GM12878 (cell line): Measurements from ENCODE around the gene C1GALT1C1L. TPM values are rescaled to one million over a fixed set of nuclear protein-coding genes. Genes with fewer than 3 reads are reported as not detected.

Source experiments
- ATAC-seq: fragments of 200-7000 bp; cut with Tn5 transposase; 3 replicates; pipeline ENCODE4 v1.9.1; 2020; ENCODE audit warnings: mild to moderate bottlenecking, moderate library complexity
- BruUV-seq: library from RNA; stranded (reverse); fragments of 400-500 nt; replicated peaks from 2 replicates; lab custom pipeline; 2021; lab: Mats Ljungman, UMichigan
- CTCF ChIA-PET: fragments of 300-600 bp; sonication (Branson Sonifier 250); formaldehyde crosslinking; extraction: SDS; loops from one replicate; lab custom pipeline; 2021; ENCODE audit warnings: inconsistent platforms; lab: Yijun Ruan, JAX
- POLR2A ChIA-PET: fragments of 350-600 bp; formaldehyde crosslinking; extraction: SDS; loops from one replicate; lab custom pipeline; 2021; ENCODE audit warnings: inconsistent platforms; lab: Charles Lee
- RAD21 ChIA-PET: fragments of 300-600 bp; sonication (Branson Sonifier 250); formaldehyde crosslinking; loops from one replicate; lab custom pipeline; 2023; ENCODE audit warnings: antibody characterized with exemption; ENCODE audit not compliant: unreplicated experiment; lab: Charles Lee
- SMC1A ChIA-PET: fragments of 300-600 bp; sonication (Branson Sonifier 250); formaldehyde crosslinking; loops from one replicate; lab custom pipeline; 2023; ENCODE audit not compliant: unreplicated experiment, uncharacterized antibody; lab: Charles Lee
- DNase-seq: peaks from one replicate; pipeline ENCODE4 v3.0.0-alpha.2; 2011; ENCODE audit warnings: low read depth, low spot score
- FAIRE-seq: peaks from 3 replicates; lab custom pipeline; 2011; peaks lifted over from hg19 to GRCh38; lab: Jason Lieb, UNC
- H2AFZ ChIP-seq: 2 replicates; pipeline ENCODE4 v1.6.0; 2011; ENCODE audit warnings: low read depth, low read length, control low read depth; ENCODE audit not compliant: control insufficient read depth
- H3K27ac ChIP-seq: 2 replicates; pipeline ENCODE4 v1.5.1; 2011; ENCODE audit warnings: control low read depth; ENCODE audit not compliant: control insufficient read depth, insufficient read depth
- H3K27me3 ChIP-seq, 2 experiments: replicated peaks in 1 of 2; 2 replicates each; pipeline versions ENCODE4 v1.6.0 to v1.6.1; 2011; ENCODE audit warnings: low read length in 1 of 2; ENCODE audit not compliant: control insufficient read depth in 2 of 2, insufficient read depth in 2 of 2
- H3K36me3 ChIP-seq, 2 experiments: 2 replicates each; pipeline ENCODE4 v1.5.1; 2011; ENCODE audit warnings: low read length in 1 of 2; ENCODE audit not compliant: control insufficient read depth in 2 of 2, insufficient read depth in 2 of 2
- H3K4me1 ChIP-seq: 2 replicates; pipeline ENCODE4 v1.6.1; 2011; ENCODE audit warnings: mild to moderate bottlenecking, low read length, moderate library complexity, mixed read lengths; ENCODE audit not compliant: control insufficient read depth, insufficient read depth
- H3K4me2 ChIP-seq: 2 replicates; pipeline ENCODE4 v1.6.0; 2011; ENCODE audit warnings: control low read depth; ENCODE audit not compliant: control insufficient read depth, insufficient read depth
- H3K4me3 ChIP-seq: fragments of 200-600 bp; sonication (generic); 2 replicates; pipeline ENCODE4 v1.5.1; 2016
- H3K79me2 ChIP-seq: 2 replicates; pipeline ENCODE4 v1.6.0; 2011; ENCODE audit warnings: low read length; ENCODE audit not compliant: control insufficient read depth, insufficient read depth
- H3K9ac ChIP-seq: 2 replicates; pipeline ENCODE4 v1.8.0; 2011; ENCODE audit warnings: low read length, control low read depth, mixed read lengths; ENCODE audit not compliant: control insufficient read depth, insufficient read depth
- H3K9me3 ChIP-seq: replicated peaks from 3 replicates; pipeline ENCODE4 v1.5.1; 2011; ENCODE audit warnings: mild to moderate bottlenecking, low read length; ENCODE audit not compliant: control insufficient read depth, insufficient read depth
- H4K20me1 ChIP-seq: 2 replicates; pipeline ENCODE4 v1.6.0; 2011; ENCODE audit not compliant: control insufficient read depth, insufficient read depth
- MTA2 ChIP-seq: fragments of 450-650 bp; IDR thresholded peaks from 2 replicates; pipeline ENCODE4 v1.6.1; 2016; ENCODE audit warnings: low read depth, mild to moderate bottlenecking, moderate library complexity
- RBBP5 ChIP-seq: fragments of 200-600 bp; sonication (generic); conservative IDR thresholded peaks from 2 replicates; pipeline ENCODE4 v1.6.1; 2016
- SMARCA5 ChIP-seq: fragments of 450-650 bp; IDR thresholded peaks from 2 replicates; pipeline ENCODE4 v1.6.1; 2017; ENCODE audit warnings: mild to moderate bottlenecking
- SUPT20H ChIP-seq: IDR thresholded peaks from 2 replicates; pipeline ENCODE4 v1.6.1; 2011; ENCODE audit warnings: low read depth, mild to moderate bottlenecking, low read length, moderate library complexity, borderline replicate concordance; ENCODE audit not compliant: control insufficient read depth
- WRNIP1 ChIP-seq: IDR thresholded peaks from 2 replicates; pipeline ENCODE4 v1.6.1; 2011; ENCODE audit warnings: low read depth, low read length, improper control_type of control experiment, borderline replicate concordance
- ZZZ3 ChIP-seq: IDR thresholded peaks from 2 replicates; pipeline ENCODE4 v1.6.1; 2011; ENCODE audit warnings: low read depth; ENCODE audit not compliant: control insufficient read depth, insufficient read length
- WGBS: methylation state at CpG from one replicate; pipeline ENCODE4 v1.1.6; 2016; ENCODE audit warnings: low lambda C conversion rate; ENCODE audit not compliant: insufficient replicate concordance, insufficient coverage; ENCODE audit errors: missing lambda C conversion rate; 5-methylcytosine and 5-hydroxymethylcytosine counted together
- in situ Hi-C: fragments of 300-500 bp; cut with MboI; formaldehyde crosslinking; loops from 9 replicates; pipeline ENCODE4 v1.14.3; 2018; ENCODE audit warnings: mixed read lengths
- intact Hi-C: fragments of 100-400 bp; cut with micrococcal nuclease; formaldehyde crosslinking; loops from one replicate; pipeline ENCODE4 v1.14.2; 2022; ENCODE audit not compliant: unreplicated experiment
- polyA plus RNA-seq, 11 experiments: library from polyadenylated mRNA; depleted of rRNA in 4 of 11; unstranded in 6 of 11; stranded (reverse) in 5 of 11; fragments of >200 nt; fragmentation: Nextera tagmentation in 4 of 11; fragmentation: Illumina TruSeq in 1 of 11; extraction: Ambion mirVana in 4 of 11; extraction: Trizol in 1 of 11; gene quantifications; 1 replicate in 1 of 11; 2 replicates in 10 of 11; pipeline versions ENCODE4 v1.2.1 to v1.2.3, GENCODE V29; 2011 to 2016; ENCODE audit warnings: inconsistent platforms in 2 of 11, missing spikeins in 2 of 11, low read depth in 1 of 11
- total RNA-seq, 4 experiments: library from RNA; depleted of rRNA in 3 of 4; stranded (reverse); fragments of >200 nt in 3 of 4; fragmentation: Illumina TruSeq in 1 of 4; extraction: Trizol in 1 of 4; gene quantifications; 2 replicates each; pipeline versions ENCODE4 v1.2.1 to v1.2.3, GENCODE V29; 2013 to 2021
- TF ChIP-seq, protein P1 (sequence below): fragments of 450-650 bp; IDR thresholded peaks from 2 replicates; pipeline ENCODE4 v1.6.1; 2018; ENCODE audit warnings: borderline replicate concordance, mild to moderate bottlenecking; ENCODE audit not compliant: partially characterized antibody
- TF ChIP-seq, protein P2 (sequence below): fragments of 450-650 bp; IDR thresholded peaks from 2 replicates; pipeline ENCODE4 v1.6.1; 2017; ENCODE audit warnings: antibody characterized with exemption, mild to moderate bottlenecking, moderate library complexity
- TF ChIP-seq, protein P3 (sequence below): IDR thresholded peaks from 2 replicates; pipeline ENCODE4 v1.6.1; 2011; ENCODE audit warnings: mild to moderate bottlenecking, low read depth, low read length, moderate library complexity; ENCODE audit not compliant: insufficient replicate concordance
- TF ChIP-seq, protein P4 (sequence below): IDR thresholded peaks from 2 replicates; pipeline ENCODE4 v1.6.1; 2012; ENCODE audit warnings: low read depth, low read length, improper control_type of control experiment

Gene C1GALT1C1L
- total and polyA plus RNA-seq, 10 of the 15 experiments (the other 5 are each of a cell fraction or from before 2014, with no cell fraction given) = not detected

DNA sequence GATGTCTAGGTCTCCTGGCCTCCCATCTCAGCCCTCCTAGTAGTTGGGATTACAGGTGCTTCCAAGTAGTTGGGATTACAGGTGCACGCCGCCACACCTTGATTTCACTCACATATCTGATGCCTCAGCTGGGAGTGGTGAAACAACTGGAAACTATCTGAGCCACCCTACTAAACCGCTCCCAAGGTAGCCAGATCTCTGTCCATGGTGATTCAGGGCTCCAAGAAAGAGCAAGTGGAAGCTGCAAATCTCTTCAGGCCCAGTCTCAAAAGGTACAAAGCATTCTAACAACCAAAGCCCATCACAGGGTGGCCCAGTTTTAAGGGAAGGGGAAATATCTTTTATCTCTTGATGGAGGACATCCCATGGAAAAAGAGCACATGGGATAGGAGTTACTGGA is 19.0 kb downstream of the C1GALT1C1L start:
- BruUV-seq = no TSS peak
- H2AFZ ChIP-seq = no peak overlapping the region
- no peaks in the 10 kb centered on the region for H4K20me1 ChIP-seq
- no peak overlapping the region for H3K4me2 ChIP-seq
- H3K4me1 ChIP-seq = no peaks in the 10 kb centered on the region
- RAD21 ChIA-PET = no interaction called here
- intact Hi-C loops = no loop called here
- ATAC-seq (no peak), DNase-seq (no peak), FAIRE-seq (no peak)
- no peaks in the 10 kb centered on the region for H3K79me2 ChIP-seq
- POLR2A ChIA-PET = no interaction called here
- in situ Hi-C loops = no loop called here
- no peak overlapping the region for H3K27ac ChIP-seq
- H3K4me3 ChIP-seq = no peak overlapping the region
- 60% methylated on average over 3 of the region's 3 CpGs for WGBS
- TF ChIP-seq, protein P1, sequence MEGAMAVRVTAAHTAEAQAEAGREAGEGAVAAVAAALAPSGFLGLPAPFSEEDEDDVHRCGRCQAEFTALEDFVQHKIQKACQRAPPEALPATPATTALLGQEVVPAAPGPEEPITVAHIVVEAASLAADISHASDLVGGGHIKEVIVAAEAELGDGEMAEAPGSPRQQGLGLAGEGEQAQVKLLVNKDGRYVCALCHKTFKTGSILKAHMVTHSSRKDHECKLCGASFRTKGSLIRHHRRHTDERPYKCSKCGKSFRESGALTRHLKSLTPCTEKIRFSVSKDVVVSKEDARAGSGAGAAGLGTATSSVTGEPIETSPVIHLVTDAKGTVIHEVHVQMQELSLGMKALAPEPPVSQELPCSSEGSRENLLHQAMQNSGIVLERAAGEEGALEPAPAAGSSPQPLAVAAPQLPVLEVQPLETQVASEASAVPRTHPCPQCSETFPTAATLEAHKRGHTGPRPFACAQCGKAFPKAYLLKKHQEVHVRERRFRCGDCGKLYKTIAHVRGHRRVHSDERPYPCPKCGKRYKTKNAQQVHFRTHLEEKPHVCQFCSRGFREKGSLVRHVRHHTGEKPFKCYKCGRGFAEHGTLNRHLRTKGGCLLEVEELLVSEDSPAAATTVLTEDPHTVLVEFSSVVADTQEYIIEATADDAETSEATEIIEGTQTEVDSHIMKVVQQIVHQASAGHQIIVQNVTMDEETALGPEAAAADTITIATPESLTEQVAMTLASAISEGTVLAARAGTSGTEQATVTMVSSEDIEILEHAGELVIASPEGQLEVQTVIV = no peak
- TF ChIP-seq MTA2 = no peak
- TF ChIP-seq SMARCA5 = no peak
- no peak overlapping the region for H3K9ac ChIP-seq
- SMC1A ChIA-PET = no interaction called here
- H3K9me3 ChIP-seq = no peaks in the 10 kb centered on the region
- CTCF ChIA-PET = no interaction called here
- no peaks in the 10 kb centered on the region for H3K36me3 ChIP-seq
- no peaks in the 10 kb centered on the region; a peak in 1 of 4 replicates for H3K27me3 ChIP-seq

DNA sequence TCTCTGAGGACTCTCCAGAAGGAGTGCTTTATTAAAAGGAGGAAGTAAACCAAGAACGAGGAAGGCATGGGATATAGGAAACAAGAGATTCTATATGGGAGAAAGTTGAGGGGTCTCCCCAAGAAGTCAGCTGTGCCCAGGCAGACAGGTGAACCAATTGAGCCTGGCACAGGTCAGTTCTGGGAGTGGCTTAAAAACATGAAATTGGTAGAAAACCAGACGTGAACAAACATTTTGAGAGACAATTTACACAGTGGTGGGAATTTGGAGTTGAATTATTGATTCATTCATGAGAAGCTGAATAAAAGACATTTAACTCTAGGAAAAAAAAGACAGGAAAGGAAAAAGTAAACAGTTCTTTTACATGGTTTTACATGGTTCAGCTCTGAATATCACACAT is 22.7 kb downstream of the C1GALT1C1L start:
- no TSS peak for BruUV-seq
- Histone ChIP-seq H3K9me3 (no peaks in the 10 kb centered on the region), H3K4me1 (no peaks in the 10 kb centered on the region), H3K4me2 (no peak overlapping the region), H2AFZ (no peak overlapping the region), H3K9ac (no peak overlapping the region), H3K4me3 (no peak overlapping the region), H3K27ac (no peak overlapping the region), H3K36me3 (no peaks in the 10 kb centered on the region), H3K27me3 (no peaks in the 10 kb centered on the region; a peak in 1 of 4 replicates), H4K20me1 (no peaks in the 10 kb centered on the region), H3K79me2 (no peaks in the 10 kb centered on the region)
- ChIA-PET POLR2A (no interaction called here), CTCF (no interaction called here), SMC1A (no interaction called here), RAD21 (no interaction called here)
- intact Hi-C loops (no loop called here), in situ Hi-C loops (no loop called here)
- FAIRE-seq (no peak), ATAC-seq (no peak), DNase-seq (no peak)
- WGBS = 27% methylated on average over 2 of the region's 2 CpGs
- no peak for TF ChIP-seq RBBP5
- no peak for TF ChIP-seq SUPT20H
- TF ChIP-seq, protein P2, sequence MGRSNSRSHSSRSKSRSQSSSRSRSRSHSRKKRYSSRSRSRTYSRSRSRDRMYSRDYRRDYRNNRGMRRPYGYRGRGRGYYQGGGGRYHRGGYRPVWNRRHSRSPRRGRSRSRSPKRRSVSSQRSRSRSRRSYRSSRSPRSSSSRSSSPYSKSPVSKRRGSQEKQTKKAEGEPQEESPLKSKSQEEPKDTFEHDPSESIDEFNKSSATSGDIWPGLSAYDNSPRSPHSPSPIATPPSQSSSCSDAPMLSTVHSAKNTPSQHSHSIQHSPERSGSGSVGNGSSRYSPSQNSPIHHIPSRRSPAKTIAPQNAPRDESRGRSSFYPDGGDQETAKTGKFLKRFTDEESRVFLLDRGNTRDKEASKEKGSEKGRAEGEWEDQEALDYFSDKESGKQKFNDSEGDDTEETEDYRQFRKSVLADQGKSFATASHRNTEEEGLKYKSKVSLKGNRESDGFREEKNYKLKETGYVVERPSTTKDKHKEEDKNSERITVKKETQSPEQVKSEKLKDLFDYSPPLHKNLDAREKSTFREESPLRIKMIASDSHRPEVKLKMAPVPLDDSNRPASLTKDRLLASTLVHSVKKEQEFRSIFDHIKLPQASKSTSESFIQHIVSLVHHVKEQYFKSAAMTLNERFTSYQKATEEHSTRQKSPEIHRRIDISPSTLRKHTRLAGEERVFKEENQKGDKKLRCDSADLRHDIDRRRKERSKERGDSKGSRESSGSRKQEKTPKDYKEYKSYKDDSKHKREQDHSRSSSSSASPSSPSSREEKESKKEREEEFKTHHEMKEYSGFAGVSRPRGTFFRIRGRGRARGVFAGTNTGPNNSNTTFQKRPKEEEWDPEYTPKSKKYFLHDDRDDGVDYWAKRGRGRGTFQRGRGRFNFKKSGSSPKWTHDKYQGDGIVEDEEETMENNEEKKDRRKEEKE = no peak
- TF ChIP-seq WRNIP1 = no peak
- TF ChIP-seq, protein P3, sequence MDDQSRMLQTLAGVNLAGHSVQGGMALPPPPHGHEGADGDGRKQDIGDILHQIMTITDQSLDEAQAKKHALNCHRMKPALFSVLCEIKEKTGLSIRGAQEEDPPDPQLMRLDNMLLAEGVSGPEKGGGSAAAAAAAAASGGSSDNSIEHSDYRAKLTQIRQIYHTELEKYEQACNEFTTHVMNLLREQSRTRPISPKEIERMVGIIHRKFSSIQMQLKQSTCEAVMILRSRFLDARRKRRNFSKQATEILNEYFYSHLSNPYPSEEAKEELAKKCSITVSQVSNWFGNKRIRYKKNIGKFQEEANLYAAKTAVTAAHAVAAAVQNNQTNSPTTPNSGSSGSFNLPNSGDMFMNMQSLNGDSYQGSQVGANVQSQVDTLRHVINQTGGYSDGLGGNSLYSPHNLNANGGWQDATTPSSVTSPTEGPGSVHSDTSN = no peak
- TF ChIP-seq, protein P4, sequence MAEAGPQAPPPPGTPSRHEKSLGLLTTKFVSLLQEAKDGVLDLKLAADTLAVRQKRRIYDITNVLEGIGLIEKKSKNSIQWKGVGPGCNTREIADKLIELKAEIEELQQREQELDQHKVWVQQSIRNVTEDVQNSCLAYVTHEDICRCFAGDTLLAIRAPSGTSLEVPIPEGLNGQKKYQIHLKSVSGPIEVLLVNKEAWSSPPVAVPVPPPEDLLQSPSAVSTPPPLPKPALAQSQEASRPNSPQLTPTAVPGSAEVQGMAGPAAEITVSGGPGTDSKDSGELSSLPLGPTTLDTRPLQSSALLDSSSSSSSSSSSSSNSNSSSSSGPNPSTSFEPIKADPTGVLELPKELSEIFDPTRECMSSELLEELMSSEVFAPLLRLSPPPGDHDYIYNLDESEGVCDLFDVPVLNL = no peak
- TF ChIP-seq ZZZ3 = no peak
